ENCODE measurements around the gene MYMK. TPM values are rescaled to one million over a fixed set of nuclear protein-coding genes. Genes with fewer than 3 reads are reported as not detected.

MYMK gene
- total and polyA plus RNA-seq, 2 of the 8 experiments (the other 6 are each of a cell fraction or from before 2014, with no cell fraction given): not detected

GRCh38 chr9:133566382-133566781 is 41.6 kb upstream of the MYMK start:
- Histone ChIP-seq H2BK20ac (ENCODE audit: low read length) (no peak overlapping the region), H3K4me1 (replicated peaks in 1 of 4; ENCODE audit: control insufficient read depth in 3 of 4, insufficient read depth in 4 of 4, low read length in 3 of 4) (peaks cover 0 to 11% (median 5%) of the 10 kb centered on the region in 4 experiments; a peak in 4 of 7 replicates), H3K4me2 (ENCODE audit: insufficient read depth in 1 of 2, low read depth in 2 of 2, low read length in 2 of 2) (no peak overlapping the region), H2AFZ (ENCODE audit: low read length) (no peak overlapping the region), H3K9me3 (ENCODE audit: insufficient read depth in 2 of 2, low read depth in 1 of 2, low read length in 1 of 2) (no peaks in the 10 kb centered on the region), H3K27ac (ENCODE audit: low read depth, low read length) (no peak overlapping the region), H4K20me1 (replicated peaks in 1 of 2; ENCODE audit: control insufficient read depth in 1 of 2, insufficient read depth in 2 of 2, low read length in 2 of 2) (no peaks in the 10 kb centered on the region), H2AK5ac (ENCODE audit: low read depth, low read length) (no peak overlapping the region), H3K56ac (replicated peaks; ENCODE audit: insufficient read length, low read depth, low read length) (no peak overlapping the region), H3K14ac (ENCODE audit: insufficient read length) (no peak overlapping the region), H4K8ac (ENCODE audit: extremely low read depth, insufficient read depth, low read length) (no peak overlapping the region), H3K23ac (ENCODE audit: insufficient read length) (no peak overlapping the region), H3K79me1 (ENCODE audit: low read depth, low read length) (no peaks in the 10 kb centered on the region), H3K4ac (replicated peaks; ENCODE audit: insufficient read length, low read depth, low read length) (no peak overlapping the region), H2BK5ac (ENCODE audit: low read depth, low read length) (no peak overlapping the region), H2BK15ac (ENCODE audit: low read length) (no peak overlapping the region), H3K23me2 (ENCODE audit: low read depth, low read length) (no peaks in the 10 kb centered on the region), H4K91ac (replicated peaks; ENCODE audit: insufficient read length, low read length) (no peak overlapping the region), H3K36me3 (ENCODE audit: control insufficient read depth in 2 of 4, insufficient read depth in 4 of 4, low read length in 3 of 4) (no peaks in the 10 kb centered on the region), H2BK12ac (ENCODE audit: low read depth, low read length) (no peak overlapping the region), H3K18ac (ENCODE audit: extremely low read depth, low read length) (no peak overlapping the region), H3K9ac (replicated peaks in 1 of 4; ENCODE audit: extremely low read depth in 1 of 4, low read depth in 3 of 4, low read length in 3 of 4) (no peak overlapping the region), H3K79me2 (ENCODE audit: control insufficient read depth in 1 of 2, insufficient read depth in 2 of 2, low read length in 2 of 2) (no peaks in the 10 kb centered on the region), H2BK120ac (replicated peaks; ENCODE audit: low read depth, low read length) (no peak overlapping the region), H3K27me3 (replicated peaks in 1 of 4; ENCODE audit: control insufficient read depth in 3 of 4, extremely low read depth in 1 of 4, insufficient read depth in 3 of 4, low read length in 3 of 4) (no peaks in the 10 kb centered on the region; a peak in 1 of 7 replicates), H3K4me3 (ENCODE audit: extremely low read depth in 1 of 4, insufficient read depth in 2 of 4, low read depth in 3 of 4, low read length in 4 of 4) (no peak overlapping the region), H4K5ac (ENCODE audit: insufficient read length, low read depth, low read length) (no peak overlapping the region)
- no peak for FAIRE-seq
- 90% methylated on average over 13 of the region's 14 CpGs; no CpG with 5 or more reads in 1 of the 2 experiments for WGBS, 2 experiments (ENCODE audit: extremely low coverage in 1 of 2, insufficient coverage in 1 of 2, insufficient read length in 1 of 2, insufficient replicate concordance in 2 of 2, low coverage in 1 of 2, low lambda C conversion rate in 2 of 2, missing lambda C conversion rate in 1 of 2)
- no peak for DNase-seq (ENCODE audit: low read depth in 1 of 2, low spot score in 2 of 2)
- CTCF ChIA-PET (ENCODE audit: partially characterized antibody): interaction anchor here (0.6 to 1.9 kb wide), 6 partner anchors 10 to 98 kb away, joined by 3 to 5 read pairs (median 4); no protein-coding TSS in a partner anchor
- POLR2A ChIA-PET (ENCODE audit: partially characterized antibody): interaction anchor here (2.0 kb wide), 1 partner anchor 23 kb away, joined by 9 read pairs; no protein-coding TSS in a partner anchor
- TF ChIP-seq TAF1 (IDR thresholded peaks at IDR 0.05; ENCODE audit: low read depth, low read length): no peak
